SIG-M5 treated with dmso at 0.1 percent for 504 hours (cell line): ENCODE measurements around the gene DNAJC16.

Source experiments
- DNase-seq: peaks from one replicate; lab custom pipeline; 2025; ENCODE audit not compliant: unreplicated experiment; lab: John Stamatoyannopoulos, UW

DNAJC16 gene

DNA sequence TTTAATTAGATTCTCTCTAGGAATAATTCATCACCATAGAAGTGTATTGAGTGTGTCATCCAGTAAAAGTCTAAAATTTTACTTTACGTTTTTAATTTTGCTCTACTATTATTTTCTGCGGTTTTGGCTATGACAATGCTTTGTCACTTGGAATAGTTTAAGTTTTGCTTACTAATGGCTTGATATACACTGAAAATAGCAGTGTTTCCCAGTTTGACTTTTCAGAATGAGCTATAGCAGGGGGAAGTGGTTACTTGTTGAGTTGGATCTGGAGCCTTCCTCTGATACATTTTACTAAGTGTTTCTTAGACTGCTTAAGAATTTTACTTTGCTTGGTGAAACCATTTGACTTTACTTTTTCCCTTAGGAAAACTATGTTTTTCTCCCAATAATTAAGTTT lies 5.0 kb downstream of the DNAJC16 start:
- DNase-seq = no peak

DNA sequence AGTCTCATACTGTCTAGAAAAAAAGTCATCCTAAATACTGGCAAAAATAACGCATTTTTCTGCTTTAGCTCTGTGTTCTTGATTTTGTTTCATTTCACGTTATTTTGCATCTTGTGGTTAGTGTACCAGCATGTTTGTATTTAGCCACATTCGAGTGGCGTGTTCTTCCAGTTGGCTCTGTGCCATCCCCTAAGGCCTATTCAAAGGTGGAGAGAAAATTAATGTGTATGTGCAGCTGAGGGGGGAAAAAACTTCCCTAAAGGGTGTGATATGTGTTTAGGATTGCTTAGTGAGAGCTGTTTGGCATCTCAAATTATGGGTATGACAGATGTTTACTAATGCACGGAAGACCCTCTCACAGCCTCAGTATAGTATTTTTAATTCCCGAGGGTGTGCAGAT lies 12.1 kb downstream of the DNAJC16 start:
- DNase-seq = no peak

DNA sequence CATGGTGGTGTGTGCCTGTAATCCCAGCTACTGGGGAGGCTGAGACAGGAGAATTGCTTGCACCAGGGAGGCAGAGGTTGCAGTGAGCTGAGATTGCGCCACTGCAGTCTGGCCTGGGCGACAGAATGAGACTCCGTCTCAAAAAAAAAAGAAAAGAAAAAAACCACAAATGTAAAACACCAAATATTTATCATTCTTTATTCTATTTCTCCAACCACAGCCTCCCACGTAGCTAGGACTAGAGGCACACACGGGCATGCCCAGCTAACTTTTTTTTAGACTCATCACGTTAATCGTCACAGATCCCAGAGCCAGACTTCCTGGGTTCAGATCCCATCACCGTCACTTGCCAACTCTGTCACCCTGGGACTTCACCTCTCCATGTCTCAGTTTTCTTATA lies 13.5 kb downstream of the DNAJC16 start:
- DNase-seq = no peak

DNA sequence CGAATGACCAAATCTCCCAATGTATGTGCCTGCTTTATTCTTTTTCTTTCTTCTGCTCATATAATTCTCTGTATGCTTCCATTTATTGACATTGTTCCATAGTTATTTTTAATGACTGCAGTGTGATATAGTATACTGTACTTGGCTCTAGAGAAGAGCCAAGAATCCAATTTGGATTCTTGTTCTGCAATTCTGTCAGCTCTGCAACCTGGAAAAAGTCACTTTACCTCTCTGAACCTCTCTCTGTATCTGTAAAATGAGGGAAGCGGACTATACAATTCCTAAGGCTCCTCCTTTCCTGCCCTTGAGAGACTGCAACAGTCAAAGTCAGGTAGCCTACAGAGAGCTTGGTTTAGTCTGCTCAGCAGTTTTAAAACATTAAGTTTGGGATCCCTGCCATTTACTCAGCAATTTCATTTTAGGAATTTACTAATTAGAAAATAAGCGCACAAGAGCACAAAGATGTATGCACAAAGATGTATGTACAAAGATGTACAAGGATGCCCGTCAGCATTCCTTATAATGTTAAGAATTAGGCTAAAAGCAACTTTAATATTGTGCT lies 14.7 kb downstream of the DNAJC16 start:
- DNase-seq = no peak

DNA sequence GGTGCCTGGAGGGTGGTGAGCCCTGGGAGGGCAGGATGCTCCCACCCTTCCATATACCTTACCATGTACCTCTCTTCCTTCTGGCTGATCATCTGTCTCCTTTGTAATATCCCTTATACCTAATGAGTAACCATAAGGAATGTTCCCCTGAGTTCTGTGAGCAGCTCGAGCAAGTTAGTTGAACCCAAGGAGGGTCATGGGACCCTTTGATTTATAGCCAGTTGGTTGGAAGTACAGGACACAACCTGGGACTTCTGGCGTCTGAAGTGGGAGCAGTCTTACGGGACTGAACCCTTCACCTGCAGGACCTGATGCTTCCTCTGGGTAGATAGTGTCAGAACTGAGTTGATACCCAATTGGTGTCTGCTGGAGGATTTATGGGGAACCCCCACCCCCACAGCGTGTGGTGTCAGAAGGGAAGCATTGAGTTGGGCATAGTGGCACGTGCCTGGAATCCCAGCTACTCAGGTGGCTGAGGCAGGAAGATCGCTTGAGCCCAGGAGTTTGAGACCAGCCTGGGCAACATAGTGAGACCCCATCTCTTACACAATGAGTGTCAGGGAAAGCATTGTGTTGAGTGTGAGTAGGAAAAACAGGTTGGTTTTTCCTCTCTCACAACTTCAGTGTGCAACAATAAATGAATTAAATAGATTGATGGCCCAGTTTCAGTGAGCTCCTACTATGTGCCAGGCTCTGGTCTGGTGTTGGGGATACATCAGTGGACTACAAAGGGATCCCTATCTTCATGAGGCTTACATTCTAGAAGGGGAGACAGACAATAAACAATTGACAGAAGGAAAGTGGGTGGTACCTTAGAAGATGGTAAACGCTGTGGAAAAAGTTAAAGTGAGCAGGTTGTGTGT lies 16.0 kb downstream of the DNAJC16 start:
- no peak for DNase-seq

DNA sequence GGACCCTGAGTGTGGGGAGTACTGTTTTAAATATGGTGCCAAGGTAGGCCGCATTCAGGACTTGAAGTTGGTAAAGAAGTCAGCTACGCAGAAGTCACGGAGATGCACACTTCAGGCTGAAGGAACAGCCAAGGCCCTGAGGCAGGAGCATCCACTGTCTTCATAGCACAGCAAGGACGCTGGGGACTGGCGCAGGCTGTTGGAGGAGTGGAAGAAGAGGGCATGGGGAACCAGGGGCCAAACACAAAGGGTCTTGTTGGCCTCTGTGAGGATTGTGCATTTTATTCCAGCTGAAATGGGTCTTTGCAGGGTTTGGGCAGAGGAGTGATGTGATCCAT lies 16.6 kb downstream of the DNAJC16 start:
- no peak for DNase-seq

DNA sequence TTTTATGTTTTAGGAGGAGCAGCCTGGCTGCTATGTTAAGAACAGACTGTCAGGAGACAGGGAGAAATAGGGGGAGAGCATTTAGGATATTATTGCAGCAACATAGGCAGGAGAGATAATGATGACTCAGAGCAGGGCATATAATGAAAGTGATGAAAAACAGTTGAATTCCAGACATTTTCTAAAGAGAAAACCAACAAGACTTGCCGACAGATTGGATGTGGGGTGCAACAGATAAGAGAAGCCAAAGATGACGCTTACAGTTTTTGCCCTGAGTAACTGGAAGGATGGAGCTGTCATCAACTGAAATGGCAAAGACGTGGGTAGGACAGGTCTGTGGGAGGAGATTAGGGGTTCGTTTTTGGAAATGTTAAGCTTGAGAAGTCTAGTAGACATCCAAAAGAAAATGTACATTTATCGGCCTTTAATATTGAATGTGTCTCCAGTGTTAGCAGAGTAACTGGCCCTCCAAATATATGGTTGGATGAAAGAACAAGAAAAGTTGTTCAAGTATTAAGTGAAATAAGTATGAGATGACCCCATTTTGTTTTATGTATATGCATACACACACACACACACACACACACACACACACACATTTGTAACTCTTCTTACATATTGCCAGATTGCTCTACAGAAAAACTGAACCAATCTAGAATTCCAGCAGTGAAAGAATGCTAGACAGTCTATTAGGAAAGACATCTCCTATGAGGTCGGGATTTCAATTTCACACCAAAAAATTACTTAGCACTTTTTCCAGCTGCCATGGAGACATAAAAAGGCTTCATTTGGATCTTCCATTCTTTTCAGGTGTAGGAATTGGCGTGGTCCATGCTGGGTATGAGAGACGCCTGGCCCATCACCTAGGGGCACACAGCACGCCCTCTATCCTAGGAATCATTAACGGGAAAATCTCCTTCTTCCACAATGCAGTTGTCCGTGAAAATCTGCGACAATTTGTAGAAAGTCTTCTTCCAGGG lies 17.2 kb downstream of the DNAJC16 start:
- no peak for DNase-seq

DNA sequence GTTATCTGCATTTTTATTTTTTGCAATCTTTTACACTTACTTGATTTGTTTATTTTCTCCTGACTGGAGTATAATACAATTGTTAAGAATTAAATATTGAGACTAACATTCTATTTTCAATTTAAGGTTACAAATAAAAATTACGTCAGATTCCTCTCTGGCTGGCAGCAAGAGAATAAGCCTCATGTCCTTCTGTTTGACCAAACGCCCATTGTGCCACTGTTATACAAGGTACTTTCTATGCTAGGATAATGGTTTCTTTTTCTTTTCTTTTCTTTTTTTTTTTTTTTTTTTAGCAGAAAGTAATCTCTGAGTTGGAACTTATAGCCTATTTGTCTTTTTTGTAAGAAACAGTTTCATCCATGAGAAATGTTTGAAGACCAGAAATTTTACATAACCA lies 20.0 kb downstream of the DNAJC16 start:
- DNase-seq = no peak

DNA sequence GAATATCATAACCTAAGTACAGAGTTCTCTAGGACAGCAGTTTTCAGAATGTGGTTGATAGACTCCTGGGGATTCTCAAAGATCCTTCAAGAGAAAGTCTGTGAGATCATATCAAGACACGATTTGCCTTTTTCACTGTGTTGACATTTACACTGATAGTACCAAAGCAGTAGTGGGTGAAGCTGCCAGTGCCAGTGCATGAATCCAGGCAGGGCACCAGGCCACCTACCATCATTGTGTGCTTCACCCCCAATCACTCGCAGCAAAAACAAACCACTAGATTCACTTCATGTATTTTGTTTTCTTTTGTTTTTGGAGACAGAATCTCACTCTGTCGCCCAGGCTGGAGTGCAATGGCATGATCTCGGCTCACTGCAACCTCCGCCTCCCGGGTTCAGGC lies 23.9 kb downstream of the DNAJC16 start:
- no peak for DNase-seq

DNA sequence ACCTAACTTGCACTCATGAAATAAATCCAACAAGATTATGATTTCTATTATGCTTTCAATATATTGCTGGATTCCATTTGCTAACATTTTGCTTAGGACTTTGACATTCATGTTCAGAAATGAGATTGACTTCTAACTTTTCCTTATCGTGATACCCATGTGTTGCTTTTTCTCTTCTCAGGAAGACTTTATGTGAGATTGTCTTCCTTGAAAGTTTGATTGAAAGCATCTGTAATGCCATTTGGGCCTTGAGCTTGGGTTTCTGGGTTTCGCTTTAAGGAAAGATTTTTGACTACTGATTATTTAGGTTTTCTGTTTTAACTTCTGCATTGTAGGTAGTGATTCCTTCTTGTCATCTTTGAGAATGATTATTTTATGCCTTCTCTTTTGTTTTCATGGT lies 30.4 kb downstream of the DNAJC16 start:
- DNase-seq = no peak

DNA sequence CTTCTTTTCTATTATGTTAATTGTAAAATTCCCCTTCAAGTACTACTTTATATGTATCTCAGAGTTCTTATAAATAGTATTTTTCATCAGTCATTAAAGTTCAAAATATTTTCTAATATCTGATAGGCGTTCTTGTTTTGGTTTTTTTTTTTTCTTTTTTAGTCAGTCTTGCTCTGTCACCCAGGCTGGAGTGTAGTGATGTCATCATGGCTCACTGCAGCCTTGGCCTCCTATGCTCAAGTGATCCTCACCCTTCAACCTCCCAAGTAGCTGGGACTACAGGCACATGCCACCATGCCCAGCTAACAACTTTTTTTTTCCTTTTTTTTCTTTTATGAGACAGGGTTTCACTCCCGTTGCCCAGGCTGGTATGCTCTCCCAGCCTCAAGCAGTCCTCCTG lies 30.9 kb downstream of the DNAJC16 start:
- no peak for DNase-seq

DNA sequence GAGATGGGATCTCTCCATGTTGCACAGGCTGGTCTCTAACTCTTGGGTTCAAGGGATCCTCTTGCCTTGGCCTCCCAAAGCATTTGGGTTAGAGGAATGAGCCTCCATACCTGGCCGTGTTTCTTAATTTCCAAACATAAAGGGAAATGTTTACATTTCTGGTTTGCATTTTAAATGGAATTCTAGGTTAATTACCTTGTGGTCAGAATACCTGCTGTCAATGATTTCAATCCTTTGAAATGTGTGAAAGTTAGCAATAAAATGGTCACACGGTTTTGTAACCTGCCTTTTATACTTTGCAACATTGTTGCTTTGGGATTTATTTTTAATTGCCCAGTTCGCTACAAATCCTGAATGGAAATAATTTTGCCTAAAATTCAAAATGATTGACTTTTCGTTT lies 31.9 kb downstream of the DNAJC16 start:
- no peak for DNase-seq

DNA sequence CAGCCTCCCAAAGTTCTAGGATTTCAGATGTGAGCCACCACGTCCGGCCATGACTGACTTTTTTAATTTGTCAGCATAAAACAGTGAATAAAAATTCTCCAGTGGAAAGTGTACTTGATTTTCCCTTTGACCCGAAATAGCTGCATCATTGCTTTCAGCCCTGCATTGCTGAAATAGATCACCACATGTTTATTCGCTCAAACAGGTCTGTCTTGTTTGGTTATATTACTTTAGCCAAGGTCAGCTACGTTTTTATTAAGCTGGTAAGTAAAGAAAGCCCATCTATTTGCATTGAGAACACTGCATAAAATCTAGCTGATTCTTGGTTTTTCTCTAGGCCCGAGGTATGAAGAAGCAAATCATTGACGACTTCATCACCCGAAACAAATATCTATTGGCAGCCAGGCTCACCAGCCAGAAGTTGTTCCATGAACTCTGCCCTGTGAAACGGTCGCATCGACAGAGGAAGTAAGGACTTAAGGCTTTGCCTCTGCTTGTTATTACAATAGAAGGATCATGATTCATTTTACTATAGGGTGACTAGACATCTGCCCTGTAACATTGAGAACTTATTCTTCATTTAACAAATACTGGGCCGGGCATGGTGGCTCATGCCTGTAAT lies 32.7 kb downstream of the DNAJC16 start:
- peak; percentile 45 for DNase-seq

DNA sequence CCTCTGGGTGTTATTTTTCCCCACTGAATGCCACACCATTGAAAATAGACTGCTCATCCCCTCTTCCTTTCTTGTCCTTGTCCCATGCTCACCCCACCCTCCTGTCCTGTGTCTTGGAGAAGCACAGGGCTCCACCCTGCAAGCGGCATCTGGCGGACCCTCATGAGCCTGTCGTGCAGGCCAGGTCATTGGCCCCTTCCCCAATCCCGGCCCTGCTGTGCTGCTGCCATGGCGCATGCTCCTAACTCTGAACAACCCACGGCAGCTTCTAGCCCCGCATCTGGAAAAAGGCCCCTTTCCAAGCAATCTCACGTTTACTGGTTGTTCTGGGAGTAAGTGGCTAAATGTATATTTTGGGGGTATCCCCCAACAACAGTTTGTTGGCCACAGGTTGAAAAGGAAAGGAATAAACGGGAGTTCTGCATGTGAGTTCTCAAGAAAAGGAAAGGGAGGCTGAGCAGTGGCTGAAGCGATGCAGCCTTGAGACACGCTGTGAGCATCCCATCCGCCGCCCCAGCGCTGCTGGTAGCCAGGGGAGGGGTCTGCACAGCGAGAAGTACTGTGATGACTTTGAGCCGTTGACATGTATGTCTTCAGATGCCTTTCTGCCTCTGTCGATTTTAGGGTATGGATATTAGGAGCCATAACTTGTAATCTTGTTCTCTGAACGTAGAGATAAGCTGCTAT lies 41.9 kb downstream of the DNAJC16 start:
- DNase-seq = no peak

DNA sequence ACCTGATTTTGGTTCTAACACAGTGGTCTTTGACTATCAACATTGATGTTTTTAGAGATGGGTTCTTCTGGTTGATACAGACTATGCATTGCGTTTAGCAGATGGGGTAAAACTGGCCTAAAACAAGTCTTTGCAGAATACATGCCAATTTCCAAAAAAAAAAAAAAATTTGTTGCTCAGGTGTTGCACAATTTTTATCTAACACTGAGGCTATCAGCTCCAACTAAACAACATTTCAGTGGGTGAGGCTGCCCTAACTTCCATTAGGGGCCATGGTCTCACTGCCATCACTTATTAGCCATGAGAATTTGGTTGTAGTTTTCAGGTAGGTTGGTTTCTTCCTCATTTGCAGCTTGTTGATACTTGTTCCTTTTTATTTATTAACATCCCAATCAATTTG lies 44.2 kb downstream of the DNAJC16 start:
- no peak for DNase-seq

DNA sequence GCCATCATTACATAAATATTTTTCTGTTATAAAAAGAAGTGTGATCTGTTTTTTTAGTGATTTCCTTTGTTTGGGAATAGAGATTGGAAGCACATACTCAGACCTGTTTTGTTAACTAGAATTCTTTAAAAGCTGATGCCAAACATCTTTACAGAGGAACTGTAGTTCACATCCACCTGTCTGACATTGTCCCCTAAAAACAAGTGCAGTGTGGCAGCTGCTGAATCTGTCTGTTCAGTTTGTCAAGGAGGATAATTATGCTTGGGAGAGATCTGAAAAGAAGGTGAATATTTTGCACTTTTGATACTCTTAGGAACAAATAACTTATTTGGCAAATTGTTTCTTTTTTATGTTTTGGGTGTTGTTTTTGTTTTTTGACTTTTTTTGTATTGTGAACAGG lies 44.6 kb downstream of the DNAJC16 start:
- DNase-seq = no peak

DNA sequence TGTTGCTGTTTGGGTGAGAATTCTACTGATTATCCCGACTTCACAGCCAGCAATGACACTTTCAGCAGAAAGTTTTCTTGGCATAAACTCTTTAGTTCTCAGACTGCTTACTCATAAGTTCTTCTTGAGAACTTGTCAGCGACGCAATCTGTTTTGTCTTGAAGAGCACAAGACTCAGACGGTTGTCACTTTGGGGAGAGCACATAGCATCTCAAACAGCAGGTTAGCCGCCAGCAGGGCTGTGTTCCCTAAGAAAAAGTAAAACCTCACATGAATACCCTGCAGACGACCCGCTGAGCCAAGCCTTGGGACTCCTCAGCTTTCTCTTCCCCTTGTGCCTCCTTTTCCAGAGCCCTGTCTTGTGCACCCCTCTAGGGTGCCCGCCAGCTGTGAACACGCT lies 46.8 kb downstream of the DNAJC16 start:
- DNase-seq = no peak

DNA sequence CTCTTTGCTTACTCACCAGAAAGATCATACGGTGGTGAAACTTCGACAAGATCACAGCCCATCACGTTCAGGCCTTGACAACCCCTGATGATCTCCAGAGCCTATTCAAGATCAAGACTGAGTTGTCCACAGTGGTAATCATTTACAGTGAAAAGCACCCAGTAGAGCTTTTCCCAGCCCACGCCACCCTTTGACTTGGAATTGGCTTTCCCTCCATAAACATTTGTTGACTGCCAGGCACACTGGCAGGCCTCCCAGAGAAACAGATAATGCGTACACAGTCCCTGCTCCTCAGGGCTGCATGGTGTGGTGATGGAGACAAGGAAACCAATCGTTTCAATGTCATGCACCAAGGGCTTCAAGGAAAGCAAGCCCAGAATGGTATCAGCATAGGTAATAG lies 48.1 kb downstream of the DNAJC16 start:
- no peak for DNase-seq

DNA sequence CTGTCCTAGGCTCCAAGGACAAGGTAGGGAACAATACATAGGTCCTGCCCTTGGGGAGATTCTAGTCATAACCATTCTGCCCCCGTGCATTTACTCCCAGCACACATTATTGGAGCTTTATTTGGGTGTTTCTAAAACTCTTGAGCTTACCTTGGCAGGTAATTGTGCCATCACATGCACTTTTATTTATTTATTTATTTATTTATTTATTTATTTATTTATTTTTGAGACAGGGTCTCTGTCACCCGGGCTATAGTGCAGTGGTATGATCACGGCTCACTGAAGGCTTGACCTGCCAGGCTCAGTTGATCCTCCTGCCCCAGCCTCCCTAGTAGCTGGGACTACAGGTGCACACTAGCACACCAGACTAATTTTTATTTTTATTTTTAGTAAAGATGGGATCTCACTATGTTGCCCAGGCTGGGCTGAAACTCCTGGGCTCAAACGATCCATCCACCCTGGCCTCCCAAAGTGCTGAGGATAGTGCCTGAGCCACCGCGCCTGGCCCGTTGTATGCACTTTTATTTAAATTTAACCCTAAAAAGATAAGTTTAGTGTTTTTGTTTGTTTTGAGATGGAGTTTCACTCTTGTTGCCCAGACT lies 49.0 kb downstream of the DNAJC16 start:
- no peak for DNase-seq

DNA sequence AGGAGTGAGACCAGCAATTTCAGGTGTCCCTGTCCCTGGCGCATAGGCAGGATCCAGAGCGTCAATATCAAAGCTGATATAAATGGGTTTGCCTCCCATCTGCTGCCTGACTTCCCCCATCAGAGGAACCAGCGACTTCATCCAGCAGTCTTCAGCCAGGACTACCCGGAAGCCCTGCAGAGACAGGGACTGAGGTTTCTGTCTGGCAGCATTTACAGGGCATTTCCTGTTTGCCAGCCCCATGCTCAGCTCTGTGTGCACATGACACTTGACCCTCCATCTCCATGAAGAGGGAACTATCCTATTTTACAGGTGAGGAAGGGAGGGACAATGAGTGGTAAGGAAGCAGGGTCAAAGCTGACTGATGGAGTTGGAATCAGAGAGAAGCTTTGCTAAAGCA lies 51.0 kb downstream of the DNAJC16 start:
- no peak for DNase-seq
